ENCODE results near the gene SHLD2. TPM values are rescaled to one million over a fixed set of nuclear protein-coding genes. Genes with fewer than 3 reads are reported as not detected.
"Not testable (repeated sequence)": the region's sequence is repeated elsewhere in the genome, so short reads cannot be mapped to it uniquely, and the experiment has no call there.

Gene SHLD2
- total and polyA plus RNA-seq, 5 donors, result 7.4 to 24.6 (median 16.5) TPM

GRCh38 chr10:87177587-87177986 is 82.6 kb downstream of the SHLD2 start:
- H3K4me3 ChIP-seq (ENCODE audit: low read length); H3K9me3 ChIP-seq (ENCODE audit: control insufficient read depth, low read length); H3K27ac ChIP-seq (ENCODE audit: low read length); ATAC-seq; intact Hi-C loops (cut with DNase I); H3K4me1 ChIP-seq (ENCODE audit: control insufficient read depth, insufficient read depth, low read length); DNase-seq; H3K27me3 ChIP-seq (ENCODE audit: control insufficient read depth, insufficient read depth): not testable (repeated sequence)
- 100% methylated on average over 2 of the region's 3 CpGs for WGBS

GRCh38 chr10:87184421-87184820 is 89.4 kb downstream of the SHLD2 start:
- H3K27me3 ChIP-seq (ENCODE audit: control insufficient read depth, insufficient read depth); H3K27ac ChIP-seq (ENCODE audit: low read length); intact Hi-C loops (cut with DNase I); H3K4me1 ChIP-seq (ENCODE audit: control insufficient read depth, insufficient read depth, low read length); H3K4me3 ChIP-seq (ENCODE audit: low read length); H3K9me3 ChIP-seq (ENCODE audit: control insufficient read depth, low read length): not testable (repeated sequence)
- ATAC-seq (peak; percentile 36 to 56), DNase-seq (peak in 1 of 3 donors; percentile 42)
- WGBS, result 85% methylated on average over 6 of the region's 6 CpGs

- WGBS, result 90% methylated on average over 3 of the region's 4 CpGs
- ATAC-seq; H3K9me3 ChIP-seq (ENCODE audit: control insufficient read depth, low read length); H3K4me3 ChIP-seq (ENCODE audit: low read length); DNase-seq; H3K4me1 ChIP-seq (ENCODE audit: control insufficient read depth, insufficient read depth, low read length); H3K27ac ChIP-seq (ENCODE audit: low read length); intact Hi-C loops (cut with DNase I); H3K27me3 ChIP-seq (ENCODE audit: control insufficient read depth, insufficient read depth): not testable (repeated sequence)
Measured at GRCh38 chr10:87186016-87186415, 91.0 kb downstream of the SHLD2 start.

GRCh38 chr10:87187573-87187972 is 92.6 kb downstream of the SHLD2 start:
- H3K4me1 ChIP-seq (ENCODE audit: control insufficient read depth, insufficient read depth, low read length); H3K27me3 ChIP-seq (ENCODE audit: control insufficient read depth, insufficient read depth); H3K9me3 ChIP-seq (ENCODE audit: control insufficient read depth, low read length); intact Hi-C loops (cut with DNase I); H3K4me3 ChIP-seq (ENCODE audit: low read length); ATAC-seq; DNase-seq; H3K27ac ChIP-seq (ENCODE audit: low read length): not testable (repeated sequence)
- 95% methylated on average over 3 of the region's 3 CpGs for WGBS

GRCh38 chr10:87191841-87192240 is 96.8 kb downstream of the SHLD2 start:
- 98% methylated on average over 3 of the region's 3 CpGs for WGBS
- H3K27ac ChIP-seq (ENCODE audit: low read length); H3K27me3 ChIP-seq (ENCODE audit: control insufficient read depth, insufficient read depth); intact Hi-C loops (cut with DNase I); DNase-seq; H3K4me3 ChIP-seq (ENCODE audit: low read length); H3K9me3 ChIP-seq (ENCODE audit: control insufficient read depth, low read length); H3K4me1 ChIP-seq (ENCODE audit: control insufficient read depth, insufficient read depth, low read length); ATAC-seq: not testable (repeated sequence)

GRCh38 chr10:87200924-87201323 is 105.9 kb downstream of the SHLD2 start:
- ATAC-seq (peak; percentile 36 to 68), DNase-seq (peak in 1 of 3 donors; percentile 55)
- H3K4me3 ChIP-seq (ENCODE audit: low read length); intact Hi-C loops (cut with DNase I); H3K27me3 ChIP-seq (ENCODE audit: control insufficient read depth, insufficient read depth); H3K9me3 ChIP-seq (ENCODE audit: control insufficient read depth, low read length); H3K27ac ChIP-seq (ENCODE audit: low read length); H3K4me1 ChIP-seq (ENCODE audit: control insufficient read depth, insufficient read depth, low read length): not testable (repeated sequence)
- 39% methylated on average over 6 of the region's 6 CpGs for WGBS

- H3K27me3 ChIP-seq (ENCODE audit: control insufficient read depth, insufficient read depth); H3K9me3 ChIP-seq (ENCODE audit: control insufficient read depth, low read length); H3K27ac ChIP-seq (ENCODE audit: low read length); intact Hi-C loops (cut with DNase I); H3K4me3 ChIP-seq (ENCODE audit: low read length); H3K4me1 ChIP-seq (ENCODE audit: control insufficient read depth, insufficient read depth, low read length): not testable (repeated sequence)
- DNase-seq (peak in 1 of 3 donors; percentile 67), ATAC-seq (peak; percentile 54 to 55)
- 28% methylated on average over 2 of the region's 4 CpGs for WGBS
Measured at GRCh38 chr10:87204801-87205200, 109.8 kb downstream of the SHLD2 start.

- H3K4me1 ChIP-seq (ENCODE audit: control insufficient read depth, insufficient read depth, low read length); H3K27me3 ChIP-seq (ENCODE audit: control insufficient read depth, insufficient read depth); H3K9me3 ChIP-seq (ENCODE audit: control insufficient read depth, low read length); H3K4me3 ChIP-seq (ENCODE audit: low read length); H3K27ac ChIP-seq (ENCODE audit: low read length); intact Hi-C loops (cut with DNase I): not testable (repeated sequence)
- ATAC-seq, result peak; percentile 41 to 57
- peak in 1 of 3 donors; percentile 65 for DNase-seq
- 53% methylated on average over 4 of the region's 4 CpGs for WGBS
Measured at GRCh38 chr10:87206922-87207321, 111.9 kb downstream of the SHLD2 start.

- H3K27ac ChIP-seq (ENCODE audit: low read length); H3K4me1 ChIP-seq (ENCODE audit: control insufficient read depth, insufficient read depth, low read length); DNase-seq; H3K9me3 ChIP-seq (ENCODE audit: control insufficient read depth, low read length); H3K27me3 ChIP-seq (ENCODE audit: control insufficient read depth, insufficient read depth); ATAC-seq; H3K4me3 ChIP-seq (ENCODE audit: low read length); intact Hi-C loops (cut with DNase I): not testable (repeated sequence)
- 96% methylated on average over 5 of the region's 5 CpGs for WGBS
Measured at GRCh38 chr10:87210309-87210708, 115.3 kb downstream of the SHLD2 start.

GRCh38 chr10:87211848-87212247 is 116.8 kb downstream of the SHLD2 start:
- 46% methylated on average over 2 of the region's 2 CpGs for WGBS
- ATAC-seq; H3K9me3 ChIP-seq (ENCODE audit: control insufficient read depth, low read length); H3K27ac ChIP-seq (ENCODE audit: low read length); H3K4me3 ChIP-seq (ENCODE audit: low read length); DNase-seq; H3K27me3 ChIP-seq (ENCODE audit: control insufficient read depth, insufficient read depth); H3K4me1 ChIP-seq (ENCODE audit: control insufficient read depth, insufficient read depth, low read length); intact Hi-C loops (cut with DNase I): not testable (repeated sequence)

GRCh38 chr10:87213150-87213765 is 118.3 kb downstream of the SHLD2 start:
- not testable (repeated sequence) for H3K27ac ChIP-seq (ENCODE audit: low read length)

GRCh38 chr10:87213806-87214205 is 118.8 kb downstream of the SHLD2 start:
- peak; percentile 76 to 84 for ATAC-seq
- peak; percentile 73 to 89 (median 87) for DNase-seq

More at GRCh38 chr10:87213150-87213765, 118.3 kb downstream of the SHLD2 start:
- 81% methylated on average over 7 of the region's 8 CpGs for WGBS
- intact Hi-C loops (cut with DNase I); H3K27me3 ChIP-seq (ENCODE audit: control insufficient read depth, insufficient read depth); H3K4me3 ChIP-seq (ENCODE audit: low read length); H3K9me3 ChIP-seq (ENCODE audit: control insufficient read depth, low read length); H3K4me1 ChIP-seq (ENCODE audit: control insufficient read depth, insufficient read depth, low read length); ATAC-seq: not testable (repeated sequence)
- peak in 1 of 3 donors; percentile 12 for DNase-seq

More at GRCh38 chr10:87213806-87214205, 118.8 kb downstream of the SHLD2 start:
- H3K4me3 ChIP-seq (ENCODE audit: low read length); intact Hi-C loops (cut with DNase I); H3K27ac ChIP-seq (ENCODE audit: low read length); H3K27me3 ChIP-seq (ENCODE audit: control insufficient read depth, insufficient read depth); H3K4me1 ChIP-seq (ENCODE audit: control insufficient read depth, insufficient read depth, low read length); H3K9me3 ChIP-seq (ENCODE audit: control insufficient read depth, low read length): not testable (repeated sequence)
- WGBS, result 60% methylated on average over 19 of the region's 21 CpGs

Data from right cardiac atrium (tissue), 5 donors.